ENCODE results near the gene ANAPC15.

- TF ChIP-seq, protein P1, sequence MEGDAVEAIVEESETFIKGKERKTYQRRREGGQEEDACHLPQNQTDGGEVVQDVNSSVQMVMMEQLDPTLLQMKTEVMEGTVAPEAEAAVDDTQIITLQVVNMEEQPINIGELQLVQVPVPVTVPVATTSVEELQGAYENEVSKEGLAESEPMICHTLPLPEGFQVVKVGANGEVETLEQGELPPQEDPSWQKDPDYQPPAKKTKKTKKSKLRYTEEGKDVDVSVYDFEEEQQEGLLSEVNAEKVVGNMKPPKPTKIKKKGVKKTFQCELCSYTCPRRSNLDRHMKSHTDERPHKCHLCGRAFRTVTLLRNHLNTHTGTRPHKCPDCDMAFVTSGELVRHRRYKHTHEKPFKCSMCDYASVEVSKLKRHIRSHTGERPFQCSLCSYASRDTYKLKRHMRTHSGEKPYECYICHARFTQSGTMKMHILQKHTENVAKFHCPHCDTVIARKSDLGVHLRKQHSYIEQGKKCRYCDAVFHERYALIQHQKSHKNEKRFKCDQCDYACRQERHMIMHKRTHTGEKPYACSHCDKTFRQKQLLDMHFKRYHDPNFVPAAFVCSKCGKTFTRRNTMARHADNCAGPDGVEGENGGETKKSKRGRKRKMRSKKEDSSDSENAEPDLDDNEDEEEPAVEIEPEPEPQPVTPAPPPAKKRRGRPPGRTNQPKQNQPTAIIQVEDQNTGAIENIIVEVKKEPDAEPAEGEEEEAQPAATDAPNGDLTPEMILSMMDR (IDR thresholded peaks at IDR 0.05), result no peak
- TF ChIP-seq POLR2A (IDR thresholded peaks at IDR 0.05) (no peak), POLR2AphosphoS5 (IDR thresholded peaks at IDR 0.05) (no peak)
Measured at GRCh38 chr11:72112978-72113808, 698 bp upstream of the ANAPC15 start.

Measured in prostate gland (tissue), 2 donors.